ENCODE measurements around the gene GP1BA.

GP1BA gene

GRCh38 chr17:4978726-4979125, 46.6 kb downstream of the GP1BA start:
- no peak for DNase-seq

GRCh38 chr17:4980644-4981216, 48.7 kb downstream of the GP1BA start:
- no peak for DNase-seq

GRCh38 chr17:4982305-4982704, 50.2 kb downstream of the GP1BA start:
- DNase-seq = no peak
